GM23248 (cell line): ENCODE measurements around the gene RPS8.
"Not testable (repeated sequence)": the region's sequence is repeated elsewhere in the genome, so short reads cannot be mapped to it uniquely, and the experiment has no call there.

ENCODE experiments used
- EZH2 ChIP-seq: fragments of 200-600 bp; sonication (generic); IDR thresholded peaks from 2 replicates; pipeline ENCODE4 v1.6.1; 2018; ENCODE audit warnings: antibody characterized with exemption, mild to moderate bottlenecking; ENCODE audit not compliant: insufficient read depth, poor library complexity, severe bottlenecking
- EZH2phosphoT487 ChIP-seq: fragments of 200-600 bp; sonication (generic); IDR thresholded peaks from 2 replicates; pipeline ENCODE4 v1.6.1; 2018; ENCODE audit warnings: antibody characterized with exemption, moderate library complexity, mild to moderate bottlenecking, low read depth; ENCODE audit not compliant: insufficient read depth

DNA sequence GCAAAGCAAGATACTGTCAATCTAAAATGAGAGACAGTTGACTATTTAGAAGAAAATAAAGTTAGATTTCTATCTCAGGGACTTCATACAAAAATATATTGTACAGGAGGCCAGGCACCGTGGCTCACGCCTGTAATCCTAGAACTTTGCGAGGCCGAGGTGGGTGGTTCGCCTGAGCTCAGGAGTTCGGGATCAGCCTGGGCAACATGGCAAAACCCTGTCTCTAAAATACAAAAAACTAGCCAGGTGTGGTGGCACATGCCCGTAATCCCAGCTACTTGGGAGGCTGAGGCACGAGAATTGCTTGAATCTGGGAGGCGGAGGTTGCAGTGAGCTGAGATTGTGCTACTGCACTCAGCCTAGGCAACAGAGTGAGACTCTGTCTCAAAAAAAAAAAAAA lies 40.6 kb downstream of the RPS8 start:
- TF ChIP-seq EZH2phosphoT487, EZH2: not testable (repeated sequence)
